ENCODE data around the gene TRAPPC10.

DNA sequence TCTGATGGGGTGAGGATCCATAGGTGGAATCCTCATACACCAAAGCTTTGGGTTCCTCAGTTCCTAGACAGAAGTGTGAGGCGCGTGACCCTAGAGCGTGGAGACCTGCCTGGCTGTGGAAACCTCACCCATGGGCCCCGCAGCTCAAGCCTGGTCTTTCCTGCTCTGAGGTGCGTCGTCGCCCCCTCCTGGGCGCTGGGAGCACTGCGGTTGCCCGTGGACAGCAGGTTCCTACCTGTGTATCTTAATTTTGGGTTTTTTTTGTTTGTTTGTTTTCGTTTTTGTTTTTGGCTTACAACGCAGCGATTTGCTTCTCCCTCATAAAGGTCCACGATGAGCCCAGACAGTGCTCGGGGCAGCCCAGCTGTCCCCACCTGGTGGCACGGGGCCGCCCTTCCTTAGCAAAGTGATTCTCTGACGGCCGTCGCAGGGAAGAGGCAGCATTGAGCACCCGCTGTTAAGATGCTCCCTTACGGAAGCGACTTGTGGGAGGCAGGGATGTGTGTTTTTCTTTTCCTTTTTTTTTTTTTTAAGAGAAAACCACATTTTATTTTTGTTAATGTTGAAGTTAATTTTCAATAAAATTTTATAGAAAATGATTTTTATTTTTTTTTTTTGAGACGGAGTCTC, 36.5 kb upstream of the TRAPPC10 start:
- TF ChIP-seq, protein P1, sequence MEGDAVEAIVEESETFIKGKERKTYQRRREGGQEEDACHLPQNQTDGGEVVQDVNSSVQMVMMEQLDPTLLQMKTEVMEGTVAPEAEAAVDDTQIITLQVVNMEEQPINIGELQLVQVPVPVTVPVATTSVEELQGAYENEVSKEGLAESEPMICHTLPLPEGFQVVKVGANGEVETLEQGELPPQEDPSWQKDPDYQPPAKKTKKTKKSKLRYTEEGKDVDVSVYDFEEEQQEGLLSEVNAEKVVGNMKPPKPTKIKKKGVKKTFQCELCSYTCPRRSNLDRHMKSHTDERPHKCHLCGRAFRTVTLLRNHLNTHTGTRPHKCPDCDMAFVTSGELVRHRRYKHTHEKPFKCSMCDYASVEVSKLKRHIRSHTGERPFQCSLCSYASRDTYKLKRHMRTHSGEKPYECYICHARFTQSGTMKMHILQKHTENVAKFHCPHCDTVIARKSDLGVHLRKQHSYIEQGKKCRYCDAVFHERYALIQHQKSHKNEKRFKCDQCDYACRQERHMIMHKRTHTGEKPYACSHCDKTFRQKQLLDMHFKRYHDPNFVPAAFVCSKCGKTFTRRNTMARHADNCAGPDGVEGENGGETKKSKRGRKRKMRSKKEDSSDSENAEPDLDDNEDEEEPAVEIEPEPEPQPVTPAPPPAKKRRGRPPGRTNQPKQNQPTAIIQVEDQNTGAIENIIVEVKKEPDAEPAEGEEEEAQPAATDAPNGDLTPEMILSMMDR (IDR thresholded peaks at IDR 0.05), result peak; percentile 77 to 93 (median 88)
- no peak for TF ChIP-seq POLR2A (IDR thresholded peaks at IDR 0.05)
- TF ChIP-seq POLR2AphosphoS5 (IDR thresholded peaks at IDR 0.05), result peak; percentile 8
